ENCODE measurements around the gene COL19A1. TPM values are rescaled to one million over a fixed set of nuclear protein-coding genes. Genes with fewer than 3 reads are reported as not detected.

Gene COL19A1
- total and polyA plus RNA-seq, 9 of the 15 experiments (the other 6 are each of a cell fraction or from before 2014, with no cell fraction given) = not detected

DNA sequence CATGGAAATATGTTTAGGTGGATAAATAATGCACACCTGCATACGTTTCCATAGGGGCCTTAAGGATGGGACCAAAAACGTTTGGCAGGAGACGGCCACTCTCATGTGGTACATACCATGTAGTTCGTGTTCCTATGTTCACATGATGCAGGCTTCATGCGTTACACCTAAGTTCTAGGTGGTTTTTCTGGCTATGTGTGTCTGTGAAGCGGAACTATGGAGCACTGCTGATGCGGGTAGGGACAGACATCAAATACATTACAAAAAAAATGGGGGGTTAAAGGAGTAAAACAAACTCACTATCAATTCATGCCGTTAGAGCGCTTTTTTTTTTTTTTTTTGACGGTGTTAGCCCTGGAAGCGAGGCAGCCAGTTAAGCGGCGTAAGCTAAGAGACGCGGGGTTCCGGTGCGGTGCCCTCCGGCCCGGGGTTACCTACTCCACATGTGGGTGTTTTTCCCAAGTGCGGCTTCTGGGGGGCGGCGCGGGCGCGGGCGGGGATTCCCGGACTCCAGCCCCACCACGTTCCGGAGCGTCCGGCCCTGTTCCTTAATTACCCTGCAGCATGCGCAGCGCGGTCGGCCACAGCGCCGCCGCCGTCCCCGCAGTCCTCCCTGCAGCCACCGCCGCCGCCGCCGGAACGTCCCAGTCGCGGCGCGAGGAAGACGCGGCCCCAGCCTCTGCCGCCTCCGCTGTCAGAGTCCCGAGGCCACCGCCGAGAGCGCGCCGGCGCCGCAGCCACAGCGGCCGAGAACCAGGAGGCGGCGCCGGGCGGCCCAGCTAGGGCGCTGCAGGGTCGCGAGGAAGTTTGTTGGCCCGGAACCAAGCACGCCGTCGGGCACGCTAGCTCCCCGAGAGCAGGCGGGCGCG, 648 bp downstream of the COL19A1 start (continued):
- TF ChIP-seq, protein P1, sequence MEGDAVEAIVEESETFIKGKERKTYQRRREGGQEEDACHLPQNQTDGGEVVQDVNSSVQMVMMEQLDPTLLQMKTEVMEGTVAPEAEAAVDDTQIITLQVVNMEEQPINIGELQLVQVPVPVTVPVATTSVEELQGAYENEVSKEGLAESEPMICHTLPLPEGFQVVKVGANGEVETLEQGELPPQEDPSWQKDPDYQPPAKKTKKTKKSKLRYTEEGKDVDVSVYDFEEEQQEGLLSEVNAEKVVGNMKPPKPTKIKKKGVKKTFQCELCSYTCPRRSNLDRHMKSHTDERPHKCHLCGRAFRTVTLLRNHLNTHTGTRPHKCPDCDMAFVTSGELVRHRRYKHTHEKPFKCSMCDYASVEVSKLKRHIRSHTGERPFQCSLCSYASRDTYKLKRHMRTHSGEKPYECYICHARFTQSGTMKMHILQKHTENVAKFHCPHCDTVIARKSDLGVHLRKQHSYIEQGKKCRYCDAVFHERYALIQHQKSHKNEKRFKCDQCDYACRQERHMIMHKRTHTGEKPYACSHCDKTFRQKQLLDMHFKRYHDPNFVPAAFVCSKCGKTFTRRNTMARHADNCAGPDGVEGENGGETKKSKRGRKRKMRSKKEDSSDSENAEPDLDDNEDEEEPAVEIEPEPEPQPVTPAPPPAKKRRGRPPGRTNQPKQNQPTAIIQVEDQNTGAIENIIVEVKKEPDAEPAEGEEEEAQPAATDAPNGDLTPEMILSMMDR (IDR thresholded peaks at IDR 0.05 in 2 of 3, conservative IDR thresholded peaks at IDR 0.05 in 1 of 3; ENCODE audit: insufficient read depth in 2 of 3, low read depth in 1 of 3, low read length in 3 of 3) = peak in 1 of 3 experiments; percentile 50; a peak in 1 of 6 replicates
- TF ChIP-seq TARDBP (IDR thresholded peaks at IDR 0.05) (no peak), NFIC (IDR thresholded peaks at IDR 0.05) (peak; percentile 73), ARID3A (IDR thresholded peaks at IDR 0.05; ENCODE audit: borderline replicate concordance, low read depth, low read length) (no peak), ASH1L (IDR thresholded peaks at IDR 0.05; ENCODE audit: borderline replicate concordance, low read depth, partially characterized antibody) (no peak), KDM5B (IDR thresholded peaks at IDR 0.05; ENCODE audit: insufficient replicate concordance, low read depth, low read length) (no peak), ZNF398 (CRISPR knock-in tag; IDR thresholded peaks at IDR 0.05) (no peak), SNIP1 (IDR thresholded peaks at IDR 0.05; ENCODE audit: low read depth) (no peak), MYC (IDR thresholded peaks at IDR 0.05; ENCODE audit: low read depth, low read length) (no peak), MYC (CRISPR knock-in tag; IDR thresholded peaks at IDR 0.05; ENCODE audit: borderline replicate concordance, low read depth) (no peak), MAFK (IDR thresholded peaks at IDR 0.05; ENCODE audit: low read length) (no peak), MAZ (CRISPR knock-in tag; conservative IDR thresholded peaks at IDR 0.05 in 1 of 2, IDR thresholded peaks at IDR 0.05 in 1 of 2) (0 out of 4 replicates have a peak, but pooled peaks of 1 of the 2 experiments have one; percentile 10), SIRT6 (IDR thresholded peaks at IDR 0.05; ENCODE audit: low read depth, low read length) (no peak), ZC3H4 (CRISPR knock-in tag; IDR thresholded peaks at IDR 0.05; ENCODE audit: borderline replicate concordance) (no peak), ADNP (tag; IDR thresholded peaks at IDR 0.05) (no peak), RAD21 (CRISPR knock-in tag; conservative IDR thresholded peaks at IDR 0.05 in 1 of 2, IDR thresholded peaks at IDR 0.05 in 1 of 2) (no peak; a peak in 1 of 4 replicates), ILF3 (IDR thresholded peaks at IDR 0.05; ENCODE audit: borderline replicate concordance) (no peak), ZNF24 (IDR thresholded peaks at IDR 0.05) (no peak), RB1 (IDR thresholded peaks at IDR 0.05; ENCODE audit: low read depth) (peak; percentile 34; the same call in 1 of the 2 replicates)
- TF ChIP-seq, protein P2, sequence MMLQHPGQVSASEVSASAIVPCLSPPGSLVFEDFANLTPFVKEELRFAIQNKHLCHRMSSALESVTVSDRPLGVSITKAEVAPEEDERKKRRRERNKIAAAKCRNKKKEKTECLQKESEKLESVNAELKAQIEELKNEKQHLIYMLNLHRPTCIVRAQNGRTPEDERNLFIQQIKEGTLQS (IDR thresholded peaks at IDR 0.05) = no peak
- TF ChIP-seq, protein P2 (CRISPR knock-in tag; conservative IDR thresholded peaks at IDR 0.05) = no peak
